OCI-LY3 (cell line): ENCODE results near the gene MUS81.

Experiments used
- EZH2phosphoT487 ChIP-seq: fragments of 200-600 bp; shearing (Covaris generic); IDR thresholded peaks from 2 replicates; pipeline ENCODE4 v1.6.1; 2018; ENCODE audit warnings: antibody characterized with exemption, mixed run types, low read depth
- TF ChIP-seq, protein P1 (sequence below): fragments of 200-600, 300-600 bp; sonication (generic); IDR thresholded peaks from 2 replicates; pipeline ENCODE4 v1.5.1; 2014; ENCODE audit warnings: antibody characterized with exemption, low read length, low read depth

DNA sequence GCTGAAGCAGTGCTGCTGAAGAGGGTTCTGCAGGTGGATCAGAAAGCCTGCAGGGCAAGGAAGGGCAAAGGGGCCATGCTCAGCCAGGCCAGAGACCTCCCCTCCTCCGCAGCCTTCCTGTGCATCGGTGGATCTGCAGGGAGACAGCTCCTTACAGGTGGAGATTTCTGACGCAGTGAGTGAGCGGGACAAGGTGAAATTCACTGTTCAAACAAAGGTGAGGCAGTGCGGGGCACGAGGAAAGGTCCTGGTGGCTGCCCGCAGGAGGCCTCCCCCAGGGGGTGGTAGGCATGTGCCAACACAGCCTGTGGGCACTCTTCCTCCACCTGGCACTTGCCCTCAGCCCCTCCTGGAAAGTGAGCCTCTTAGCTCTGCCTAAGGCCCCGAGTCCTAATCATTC lies 10.9 kb upstream of the MUS81 start:
- TF ChIP-seq, protein P1, sequence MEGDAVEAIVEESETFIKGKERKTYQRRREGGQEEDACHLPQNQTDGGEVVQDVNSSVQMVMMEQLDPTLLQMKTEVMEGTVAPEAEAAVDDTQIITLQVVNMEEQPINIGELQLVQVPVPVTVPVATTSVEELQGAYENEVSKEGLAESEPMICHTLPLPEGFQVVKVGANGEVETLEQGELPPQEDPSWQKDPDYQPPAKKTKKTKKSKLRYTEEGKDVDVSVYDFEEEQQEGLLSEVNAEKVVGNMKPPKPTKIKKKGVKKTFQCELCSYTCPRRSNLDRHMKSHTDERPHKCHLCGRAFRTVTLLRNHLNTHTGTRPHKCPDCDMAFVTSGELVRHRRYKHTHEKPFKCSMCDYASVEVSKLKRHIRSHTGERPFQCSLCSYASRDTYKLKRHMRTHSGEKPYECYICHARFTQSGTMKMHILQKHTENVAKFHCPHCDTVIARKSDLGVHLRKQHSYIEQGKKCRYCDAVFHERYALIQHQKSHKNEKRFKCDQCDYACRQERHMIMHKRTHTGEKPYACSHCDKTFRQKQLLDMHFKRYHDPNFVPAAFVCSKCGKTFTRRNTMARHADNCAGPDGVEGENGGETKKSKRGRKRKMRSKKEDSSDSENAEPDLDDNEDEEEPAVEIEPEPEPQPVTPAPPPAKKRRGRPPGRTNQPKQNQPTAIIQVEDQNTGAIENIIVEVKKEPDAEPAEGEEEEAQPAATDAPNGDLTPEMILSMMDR, result no peak
- no peak for TF ChIP-seq EZH2phosphoT487
